Endothelial cell of umbilical vein (primary cell): ENCODE data around the gene TOPAZ1. TPM values are rescaled to one million over a fixed set of nuclear protein-coding genes. Genes with fewer than 3 reads are reported as not detected.

Experiments used
- BruUV-seq: library from RNA; stranded (reverse); fragments of 400-500 nt; replicated peaks from 2 replicates; lab custom pipeline; 2021; lab: Mats Ljungman, UMichigan
- CTCF ChIA-PET: fragments of 300-600, 350-600 bp; sonication (Branson Sonifier 250); formaldehyde crosslinking; loops from one replicate; lab custom pipeline; 2021; ENCODE audit warnings: antibody characterized with exemption, inconsistent platforms; lab: Charles Lee
- POLR2A ChIA-PET: fragments of 300-600, 350-600 bp; sonication (Branson Sonifier 250); formaldehyde crosslinking; loops from one replicate; lab custom pipeline; 2021; ENCODE audit warnings: antibody characterized with exemption, inconsistent platforms; lab: Charles Lee
- DNase-seq: peaks from one replicate; pipeline ENCODE4 v3.0.0-alpha.2; 2011; ENCODE audit warnings: low read depth, low spot score
- FAIRE-seq: peaks from 2 replicates; lab custom pipeline; 2011; peaks lifted over from hg19 to GRCh38; lab: Jason Lieb, UNC
- H2AFZ ChIP-seq: 2 replicates; pipeline ENCODE4 v1.6.0; 2012; ENCODE audit warnings: low read depth, low read length, control low read depth, inconsistent platforms
- H3K27ac ChIP-seq: 2 replicates; pipeline ENCODE4 v1.5.1; 2011; ENCODE audit warnings: low read depth, mild to moderate bottlenecking, control low read depth, low read length, moderate library complexity; ENCODE audit not compliant: insufficient read depth
- H3K27me3 ChIP-seq, 2 experiments: 2 replicates each; pipeline versions ENCODE4 v1.6.0 to v1.6.1; 2011; ENCODE audit warnings: low read length in 2 of 2, mixed read lengths in 1 of 2; ENCODE audit not compliant: control insufficient read depth in 2 of 2, insufficient read depth in 2 of 2
- H3K36me3 ChIP-seq, 2 experiments: 2 replicates in 1 of 2; 3 replicates in 1 of 2; pipeline ENCODE4 v1.5.1; 2011; ENCODE audit warnings: low read length in 2 of 2, mild to moderate bottlenecking in 1 of 2, moderate library complexity in 1 of 2; ENCODE audit not compliant: control insufficient read depth in 2 of 2, insufficient read depth in 2 of 2; ENCODE audit errors: extremely low read depth in 1 of 2
- H3K4me1 ChIP-seq: 3 replicates; pipeline ENCODE4 v1.5.1; 2011; ENCODE audit warnings: mild to moderate bottlenecking, low read length; ENCODE audit not compliant: control insufficient read depth, insufficient read depth; ENCODE audit errors: extremely low read depth
- H3K4me2 ChIP-seq: 2 replicates; pipeline ENCODE4 v1.6.1; 2011; ENCODE audit warnings: low read length, control low read depth, mixed read lengths; ENCODE audit not compliant: insufficient read depth
- H3K4me3 ChIP-seq, 3 experiments: fragments of 200-600 bp in 1 of 3; sonication (generic), shearing (Covaris generic) in 1 of 3; replicated peaks in 1 of 3; 2 replicates each; pipeline ENCODE4 v1.5.1; 2011 to 2016; ENCODE audit warnings: control low read depth in 3 of 3, low read length in 3 of 3, mild to moderate bottlenecking in 2 of 3, inconsistent platforms in 1 of 3, low read depth in 1 of 3, moderate library complexity in 1 of 3; ENCODE audit not compliant: insufficient read depth in 1 of 3
- H3K79me2 ChIP-seq: 2 replicates; pipeline ENCODE4 v1.6.0; 2012; ENCODE audit warnings: low read length, inconsistent platforms; ENCODE audit not compliant: control insufficient read depth, insufficient read depth
- H3K9ac ChIP-seq: replicated peaks from 2 replicates; pipeline ENCODE3; 2011; ENCODE audit warnings: low read length, control low read depth; ENCODE audit not compliant: insufficient read depth; ENCODE audit errors: extremely low read depth
- H3K9me1 ChIP-seq: replicated peaks from 3 replicates; pipeline ENCODE4 v1.6.0; 2011; ENCODE audit warnings: mild to moderate bottlenecking, low read length; ENCODE audit not compliant: control insufficient read depth, insufficient read depth; ENCODE audit errors: extremely low read depth
- H3K9me3 ChIP-seq: replicated peaks from 2 replicates; pipeline ENCODE4 v1.5.1; 2012; ENCODE audit warnings: low read length, inconsistent platforms; ENCODE audit not compliant: control insufficient read depth, insufficient read depth
- H4K20me1 ChIP-seq: replicated peaks from 2 replicates; pipeline ENCODE3; 2011; ENCODE audit warnings: mild to moderate bottlenecking, low read length; ENCODE audit not compliant: control insufficient read depth, insufficient read depth; ENCODE audit errors: extremely low read depth
- EZH2 ChIP-seq: IDR thresholded peaks from 2 replicates; pipeline ENCODE4 v1.6.1; 2012; ENCODE audit warnings: borderline replicate concordance, low read depth, mild to moderate bottlenecking, moderate library complexity, low read length, inconsistent platforms; ENCODE audit not compliant: severe bottlenecking
- FOS ChIP-seq: IDR thresholded peaks from 2 replicates; pipeline ENCODE4 v1.6.1; 2011; ENCODE audit warnings: mild to moderate bottlenecking, low read length, moderate library complexity, borderline replicate concordance; ENCODE audit not compliant: insufficient read depth
- GATA2 ChIP-seq: IDR thresholded peaks from 2 replicates; pipeline ENCODE4 v1.7.0; 2011; ENCODE audit warnings: low read depth, mild to moderate bottlenecking, moderate library complexity, mixed read lengths, low read length; ENCODE audit not compliant: insufficient read length, insufficient read depth
- JUN ChIP-seq: IDR thresholded peaks from 2 replicates; pipeline ENCODE4 v1.6.1; 2011; ENCODE audit warnings: borderline replicate concordance, low read depth; ENCODE audit not compliant: insufficient read length, insufficient read depth
- MYC ChIP-seq: IDR thresholded peaks from one replicate; pipeline ENCODE4 v1.6.1; 2011; ENCODE audit warnings: mild to moderate bottlenecking, low read depth, low read length
- POLR2A ChIP-seq: IDR thresholded peaks from 2 replicates; pipeline ENCODE4 v1.6.1; 2012; ENCODE audit warnings: low read depth, mild to moderate bottlenecking, control low read depth, low read length
- POLR2AphosphoS5 ChIP-seq: IDR thresholded peaks from 2 replicates; pipeline ENCODE4 v1.6.1; 2012; ENCODE audit warnings: low read depth, mild to moderate bottlenecking, control low read depth, low read length, moderate library complexity; ENCODE audit not compliant: insufficient read depth
- dilution Hi-C: fragments of 300-500 bp; cut with MboI; formaldehyde crosslinking; loops from one replicate; pipeline ENCODE4 v1.15.0; 2019; ENCODE audit warnings: low sequenced_read_pairs; ENCODE audit not compliant: extremely low pct_ligation_motif_present
- intact Hi-C: fragments of 100-400 bp; cut with micrococcal nuclease; formaldehyde crosslinking; loops from one replicate; pipeline ENCODE4 v1.10.0; 2022
- polyA plus RNA-seq, 4 experiments: library from polyadenylated mRNA; depleted of rRNA in 3 of 4; stranded (reverse) in 3 of 4; unstranded in 1 of 4; fragments of >200 nt; gene quantifications; 2 replicates each; pipeline versions ENCODE4 v1.2.1 to v1.2.3, GENCODE V29; 2011 to 2012; ENCODE audit warnings: missing spikeins in 1 of 4
- total RNA-seq: library from RNA; stranded (reverse); gene quantifications from 2 replicates; pipeline ENCODE4 v1.2.3, GENCODE V29; 2021
- TF ChIP-seq, protein P1 (sequence below): IDR thresholded peaks from 2 replicates; pipeline ENCODE4 v1.6.1; 2011; ENCODE audit not compliant: insufficient read depth, insufficient read length
- TF ChIP-seq, protein P2 (sequence below), 2 donors: IDR thresholded peaks; 1 replicate in 1 of 2; 2 replicates in 1 of 2; pipeline ENCODE4 v1.5.1; 2011; ENCODE audit warnings: low read length in 2 of 2, mild to moderate bottlenecking in 2 of 2, moderate library complexity in 2 of 2, control low read depth in 1 of 2, inconsistent platforms in 1 of 2, low read depth in 1 of 2; ENCODE audit not compliant: insufficient read depth in 1 of 2; ENCODE audit errors: extremely low read depth in 1 of 2

TOPAZ1 gene
- total and polyA plus RNA-seq, 2 donors (not counting 3 experiments of a cell fraction or from before 2014, with no cell fraction given): not detected

DNA sequence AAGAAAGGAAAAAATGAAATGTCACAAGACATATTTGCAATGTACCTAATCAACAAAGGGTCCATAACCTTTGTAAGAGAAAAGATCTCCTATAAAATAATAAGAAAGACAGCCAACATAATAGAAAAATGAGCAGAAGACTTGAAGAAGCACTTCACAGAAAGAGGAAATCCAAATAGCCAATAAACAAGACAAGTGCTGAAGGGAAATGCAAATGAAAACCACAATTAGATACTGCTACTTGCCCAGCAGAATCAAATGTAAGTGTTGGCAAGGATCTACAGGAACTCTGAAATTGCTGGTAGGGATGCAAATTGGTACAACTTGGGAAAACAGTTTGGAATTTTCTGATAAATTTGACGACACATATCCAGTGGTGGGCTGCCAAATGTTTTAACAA, 15.1 kb upstream of the TOPAZ1 start:
- POLR2A ChIA-PET: no interaction called here
- H3K27me3 ChIP-seq: peaks cover 19 to 20% of the 10 kb centered on the region in 2 experiments
- FAIRE-seq (no peak), DNase-seq (no peak)
- no peak overlapping the region for H3K9ac ChIP-seq
- no peak overlapping the region for H3K4me3 ChIP-seq
- H3K27ac ChIP-seq: no peak overlapping the region
- H3K36me3 ChIP-seq: no peaks in the 10 kb centered on the region
- TF ChIP-seq, protein P1, sequence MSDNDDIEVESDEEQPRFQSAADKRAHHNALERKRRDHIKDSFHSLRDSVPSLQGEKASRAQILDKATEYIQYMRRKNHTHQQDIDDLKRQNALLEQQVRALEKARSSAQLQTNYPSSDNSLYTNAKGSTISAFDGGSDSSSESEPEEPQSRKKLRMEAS: no peak
- TF ChIP-seq MYC: no peak
- TF ChIP-seq POLR2A: no peak
- no peak for TF ChIP-seq JUN
- no peak for TF ChIP-seq GATA2
- no peak for TF ChIP-seq EZH2
- TF ChIP-seq, protein P2, sequence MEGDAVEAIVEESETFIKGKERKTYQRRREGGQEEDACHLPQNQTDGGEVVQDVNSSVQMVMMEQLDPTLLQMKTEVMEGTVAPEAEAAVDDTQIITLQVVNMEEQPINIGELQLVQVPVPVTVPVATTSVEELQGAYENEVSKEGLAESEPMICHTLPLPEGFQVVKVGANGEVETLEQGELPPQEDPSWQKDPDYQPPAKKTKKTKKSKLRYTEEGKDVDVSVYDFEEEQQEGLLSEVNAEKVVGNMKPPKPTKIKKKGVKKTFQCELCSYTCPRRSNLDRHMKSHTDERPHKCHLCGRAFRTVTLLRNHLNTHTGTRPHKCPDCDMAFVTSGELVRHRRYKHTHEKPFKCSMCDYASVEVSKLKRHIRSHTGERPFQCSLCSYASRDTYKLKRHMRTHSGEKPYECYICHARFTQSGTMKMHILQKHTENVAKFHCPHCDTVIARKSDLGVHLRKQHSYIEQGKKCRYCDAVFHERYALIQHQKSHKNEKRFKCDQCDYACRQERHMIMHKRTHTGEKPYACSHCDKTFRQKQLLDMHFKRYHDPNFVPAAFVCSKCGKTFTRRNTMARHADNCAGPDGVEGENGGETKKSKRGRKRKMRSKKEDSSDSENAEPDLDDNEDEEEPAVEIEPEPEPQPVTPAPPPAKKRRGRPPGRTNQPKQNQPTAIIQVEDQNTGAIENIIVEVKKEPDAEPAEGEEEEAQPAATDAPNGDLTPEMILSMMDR (IDR thresholded peaks at IDR 0.05; ENCODE audit: extremely low read depth in 1 of 2, insufficient read depth in 1 of 2, low read depth in 1 of 2, low read length in 2 of 2): no peak
- no peak for TF ChIP-seq FOS
- TF ChIP-seq POLR2AphosphoS5: no peak
- BruUV-seq: no TSS peak
- H4K20me1 ChIP-seq: no peaks in the 10 kb centered on the region
- no peak overlapping the region for H3K4me2 ChIP-seq
- H3K9me3 ChIP-seq: no peaks in the 10 kb centered on the region
- intact Hi-C loops (no loop called here), dilution Hi-C loops (no loop called here)
- H3K9me1 ChIP-seq: no peaks in the 10 kb centered on the region
- CTCF ChIA-PET: interaction anchor here (0.9 kb wide), 2 partner anchors 9 to 370 kb away, joined by 3 read pairs; no protein-coding TSS in a partner anchor
- H2AFZ ChIP-seq: no peak overlapping the region
- H3K4me1 ChIP-seq: no peaks in the 10 kb centered on the region
- H3K79me2 ChIP-seq: no peaks in the 10 kb centered on the region
